A549 treated with dexamethasone at 1 μM for 4 hours (cell line): ENCODE data around the gene RITA1. TPM values are rescaled to one million over a fixed set of nuclear protein-coding genes. Genes with fewer than 3 reads are reported as not detected.

Experiments
- total RNA-seq: library from RNA; stranded (reverse); fragments of 200-300 nt; extraction: Qiagen RNA extraction; gene quantifications from 5 replicates; pipeline ENCODE4 v1.2.3, GENCODE V29; 2022

The RITA1 gene
- total RNA-seq = 23.2 to 33.1 TPM (median 32.7 TPM) in 5 replicates

GRCh38 chr12:113185180-113186032 is at the start of gene RITA1, which contains the start of gene DDX54:
Gene RITA1, plus strand, starts transcription at chr12:113185721. Its CDS starts 1,026 bp downstream, at chr12:113186747.
Gene DDX54, minus strand, starts transcription at chr12:113185478. Its CDS starts 27 bp downstream, at chr12:113185451.

GRCh38 chr12:113149361-113150150 is 36.0 kb upstream of the RITA1 start, which contains the start of gene CFAP73:
Gene CFAP73, plus strand, starts transcription at chr12:113149724. Its CDS starts 134 bp downstream, at chr12:113149858.

GRCh38 chr12:113221181-113221996 is 35.9 kb downstream of the RITA1 start, which contains the start of gene TPCN1:
Gene TPCN1, plus strand, starts transcription at chr12:113221464. Its CDS starts 5,389 bp downstream, at chr12:113226853.

Other genes with a start within 250 kb of the RITA1 start
- gene OAS3, start 247.2 kb upstream of the RITA1 start, total RNA-seq = 18.5 to 27.2 TPM (median 26.1 TPM) in 5 replicates
- 0.08 to 0.26 TPM (median 0.18 TPM) in 5 replicates for gene OAS2, start 207.2 kb upstream of the RITA1 start, total RNA-seq
- gene DTX1, start 129.0 kb upstream of the RITA1 start, total RNA-seq = 0.26 to 0.66 TPM (median 0.48 TPM) in 5 replicates
- 0.17 to 0.32 TPM (median 0.27 TPM) in 5 replicates for gene RASAL1, start 50.0 kb upstream of the RITA1 start, total RNA-seq
- gene CFAP73, start 36.0 kb upstream of the RITA1 start, total RNA-seq = 0.09 to 0.14 TPM (median 0.11 TPM) in 3 of 5 replicates, not detected in the others
- 47.3 to 86.4 TPM (median 79.0 TPM) in 5 replicates for gene DDX54, start 243 bp upstream of the RITA1 start, total RNA-seq
- 13.2 to 21.3 TPM (median 19.8 TPM) in 5 replicates for gene TPCN1, start 35.7 kb downstream of the RITA1 start, total RNA-seq
- gene SLC8B1, start 149.4 kb downstream of the RITA1 start, total RNA-seq = 7.1 to 10.5 TPM (median 9.6 TPM) in 5 replicates
- gene PLBD2, start 172.9 kb downstream of the RITA1 start, total RNA-seq = 25.4 to 46.6 TPM (median 43.2 TPM) in 5 replicates
- 0.31 to 1.9 TPM (median 1.7 TPM) in 5 replicates for gene SDS, start 218.2 kb downstream of the RITA1 start, total RNA-seq
- gene SDSL, start 236.7 kb downstream of the RITA1 start, total RNA-seq = 22.3 to 26.3 TPM (median 24.0 TPM) in 5 replicates